SK-N-SH (cell line): ENCODE measurements around the gene CALM1. TPM values are rescaled to one million over a fixed set of nuclear protein-coding genes. Genes with fewer than 3 reads are reported as not detected.

Experiments
- EP300 ChIP-seq, 2 experiments: IDR thresholded peaks; 2 replicates each; pipeline versions ENCODE4 v1.4.0 to v1.6.1; 2012; ENCODE audit warnings: borderline replicate concordance in 1 of 2, low read depth in 1 of 2, low read length in 1 of 2
- FOXJ3 ChIP-seq: sonication (generic); formaldehyde crosslinking; IDR thresholded peaks from 2 replicates; pipeline ENCODE4 v1.5.1; 2020; ENCODE audit warnings: mild to moderate bottlenecking, missing genetic modification reagents
- GABPA ChIP-seq: IDR thresholded peaks from 2 replicates; pipeline ENCODE4 v1.4.0; 2012; ENCODE audit warnings: low read depth, mild to moderate bottlenecking
- GATA2 ChIP-seq: sonication (generic); formaldehyde crosslinking; IDR thresholded peaks from 2 replicates; pipeline ENCODE4 v1.5.0; 2020; ENCODE audit warnings: mild to moderate bottlenecking, missing genetic modification reagents
- JUND ChIP-seq: IDR thresholded peaks from 2 replicates; pipeline ENCODE4 v1.4.0; 2012
- MXI1 ChIP-seq: IDR thresholded peaks from 2 replicates; pipeline ENCODE4 v1.6.1; 2012; ENCODE audit warnings: mild to moderate bottlenecking, low read depth, low read length, improper control_type of control experiment
- NFIC ChIP-seq: IDR thresholded peaks from 2 replicates; pipeline ENCODE4 v1.4.0; 2012; ENCODE audit warnings: borderline replicate concordance
- NRF1 ChIP-seq: IDR thresholded peaks from 2 replicates; pipeline ENCODE4 v1.6.1; 2012; ENCODE audit warnings: low read depth, mild to moderate bottlenecking, low read length
- POLR2AphosphoS5 ChIP-seq: IDR thresholded peaks from 2 replicates; pipeline ENCODE4 v1.6.1; 2012; ENCODE audit warnings: low read depth, low read length
- RAD21 ChIP-seq: IDR thresholded peaks from 2 replicates; pipeline ENCODE4 v1.6.1; 2012; ENCODE audit warnings: mild to moderate bottlenecking, low read length
- RFX5 ChIP-seq: IDR thresholded peaks from 2 replicates; pipeline ENCODE4 v1.6.1; 2012; ENCODE audit warnings: mild to moderate bottlenecking, improper control_type of control experiment, low read length
- SMC3 ChIP-seq: IDR thresholded peaks from 2 replicates; pipeline ENCODE4 v1.6.1; 2012; ENCODE audit warnings: low read depth, low read length, improper control_type of control experiment
- TAF1 ChIP-seq: IDR thresholded peaks from 2 replicates; pipeline ENCODE4 v1.6.1; 2012; ENCODE audit warnings: low read depth, mild to moderate bottlenecking, low read length, moderate library complexity, borderline replicate concordance
- TEAD4 ChIP-seq: IDR thresholded peaks from 2 replicates; pipeline ENCODE4 v1.4.0; 2012; ENCODE audit warnings: mild to moderate bottlenecking, borderline replicate concordance; ENCODE audit not compliant: insufficient read depth
- YY1 ChIP-seq: IDR thresholded peaks from 2 replicates; pipeline ENCODE4 v1.4.0; 2012; ENCODE audit warnings: low read depth, mild to moderate bottlenecking
- polyA plus RNA-seq, 3 experiments: library from polyadenylated mRNA; depleted of rRNA; stranded (reverse); fragments of >200 nt; gene quantifications; 2 replicates each; pipeline ENCODE4 v1.2.3, GENCODE V29; 2012
- TF ChIP-seq, protein P1 (sequence below): fragments of 150-350 bp; IDR thresholded peaks from 2 replicates; pipeline ENCODE4 v1.6.1; 2016; ENCODE audit warnings: mild to moderate bottlenecking, low read depth, low read length
- TF ChIP-seq, protein P2 (sequence below): IDR thresholded peaks from 2 replicates; pipeline ENCODE4 v1.4.0; 2012; ENCODE audit warnings: low read depth, borderline replicate concordance
- TF ChIP-seq, protein P3 (sequence below): IDR thresholded peaks from 2 replicates; pipeline ENCODE4 v1.6.1; 2012; ENCODE audit warnings: mild to moderate bottlenecking, low read depth, low read length, moderate library complexity
- TF ChIP-seq, protein P4 (sequence below): IDR thresholded peaks from 2 replicates; pipeline ENCODE4 v1.4.0; 2012; ENCODE audit warnings: low read depth

The CALM1 gene
- polyA plus RNA-seq, 1 of the 3 experiments (the other 2 are of a cell fraction) = 299 TPM

DNA sequence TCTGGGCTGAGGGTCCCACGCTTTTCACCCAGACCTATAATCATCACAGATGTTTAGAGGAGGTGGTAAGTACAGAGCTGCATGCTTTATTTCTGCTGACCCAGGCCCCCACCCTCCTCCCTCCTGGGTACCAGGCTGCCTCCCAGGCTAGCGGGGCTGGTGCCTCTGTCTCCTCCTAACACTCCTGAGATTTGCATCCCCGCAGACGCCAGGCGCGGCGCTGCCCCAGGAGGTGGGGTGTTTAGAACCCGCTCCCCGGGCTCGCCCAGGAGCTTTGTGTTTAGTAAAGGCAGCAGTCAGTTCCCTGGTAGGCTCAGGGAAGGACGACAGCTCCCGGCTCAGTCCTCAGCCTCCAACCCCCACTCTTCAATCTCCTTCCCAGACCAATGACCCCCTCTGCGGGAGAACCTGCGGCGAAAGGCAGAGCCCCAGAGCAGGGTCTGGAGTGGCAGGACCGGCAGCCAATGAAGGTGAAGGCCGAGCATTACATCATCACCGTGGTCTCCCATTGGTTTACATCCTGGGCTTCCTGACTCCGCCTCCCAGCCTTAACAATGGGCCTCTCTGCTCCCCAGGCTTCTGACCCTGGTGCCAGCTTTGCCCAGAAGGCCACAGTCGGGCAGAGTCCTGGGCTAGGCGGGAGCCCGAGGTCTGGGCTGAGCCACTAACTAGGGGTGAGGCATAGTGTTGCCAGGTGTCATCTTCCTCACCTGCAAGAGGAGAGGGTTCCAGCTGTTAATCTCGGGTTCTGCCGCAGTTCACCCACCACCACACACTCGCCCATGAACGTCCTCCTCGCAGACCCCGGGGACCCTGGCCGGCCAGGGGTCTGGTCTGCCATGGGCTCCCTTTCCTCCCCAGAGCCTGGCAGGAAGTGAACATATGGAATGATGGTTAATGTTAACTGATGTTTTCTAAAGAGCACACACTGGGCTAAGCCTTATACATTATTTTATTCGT is 57.5 kb downstream of the CALM1 start (continued):
- peak; percentile 73; the same call in 1 of the 2 replicates for TF ChIP-seq TAF1
- TF ChIP-seq EP300 (IDR thresholded peaks at IDR 0.05; ENCODE audit: borderline replicate concordance in 1 of 2, low read depth in 1 of 2, low read length in 1 of 2) = 0 out of 4 replicates have a peak, but pooled peaks of 1 of the 2 experiments have one; percentile 57
- peak; percentile 33; the same call in 1 of the 2 replicates for TF ChIP-seq MXI1
- TF ChIP-seq NRF1 = no peak
- TF ChIP-seq GATA2 (CRISPR knock-in tag) = no peak
- TF ChIP-seq, protein P1, sequence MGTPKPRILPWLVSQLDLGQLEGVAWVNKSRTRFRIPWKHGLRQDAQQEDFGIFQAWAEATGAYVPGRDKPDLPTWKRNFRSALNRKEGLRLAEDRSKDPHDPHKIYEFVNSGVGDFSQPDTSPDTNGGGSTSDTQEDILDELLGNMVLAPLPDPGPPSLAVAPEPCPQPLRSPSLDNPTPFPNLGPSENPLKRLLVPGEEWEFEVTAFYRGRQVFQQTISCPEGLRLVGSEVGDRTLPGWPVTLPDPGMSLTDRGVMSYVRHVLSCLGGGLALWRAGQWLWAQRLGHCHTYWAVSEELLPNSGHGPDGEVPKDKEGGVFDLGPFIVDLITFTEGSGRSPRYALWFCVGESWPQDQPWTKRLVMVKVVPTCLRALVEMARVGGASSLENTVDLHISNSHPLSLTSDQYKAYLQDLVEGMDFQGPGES = peak; percentile 59; the same call in 1 of the 2 replicates
- peak; percentile 69; the same call in 1 of the 2 replicates for TF ChIP-seq POLR2AphosphoS5
- TF ChIP-seq TEAD4 = no peak
- TF ChIP-seq RAD21 = peak; percentile 37; the same call in 1 of the 2 replicates
- TF ChIP-seq SMC3 = peak; percentile 28; the same call in 1 of the 2 replicates
- TF ChIP-seq RFX5 = peak; percentile 19; the same call in 1 of the 2 replicates
- no peak for TF ChIP-seq GABPA
- TF ChIP-seq, protein P2, sequence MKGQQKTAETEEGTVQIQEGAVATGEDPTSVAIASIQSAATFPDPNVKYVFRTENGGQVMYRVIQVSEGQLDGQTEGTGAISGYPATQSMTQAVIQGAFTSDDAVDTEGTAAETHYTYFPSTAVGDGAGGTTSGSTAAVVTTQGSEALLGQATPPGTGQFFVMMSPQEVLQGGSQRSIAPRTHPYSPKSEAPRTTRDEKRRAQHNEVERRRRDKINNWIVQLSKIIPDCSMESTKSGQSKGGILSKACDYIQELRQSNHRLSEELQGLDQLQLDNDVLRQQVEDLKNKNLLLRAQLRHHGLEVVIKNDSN = no peak
- TF ChIP-seq, protein P3, sequence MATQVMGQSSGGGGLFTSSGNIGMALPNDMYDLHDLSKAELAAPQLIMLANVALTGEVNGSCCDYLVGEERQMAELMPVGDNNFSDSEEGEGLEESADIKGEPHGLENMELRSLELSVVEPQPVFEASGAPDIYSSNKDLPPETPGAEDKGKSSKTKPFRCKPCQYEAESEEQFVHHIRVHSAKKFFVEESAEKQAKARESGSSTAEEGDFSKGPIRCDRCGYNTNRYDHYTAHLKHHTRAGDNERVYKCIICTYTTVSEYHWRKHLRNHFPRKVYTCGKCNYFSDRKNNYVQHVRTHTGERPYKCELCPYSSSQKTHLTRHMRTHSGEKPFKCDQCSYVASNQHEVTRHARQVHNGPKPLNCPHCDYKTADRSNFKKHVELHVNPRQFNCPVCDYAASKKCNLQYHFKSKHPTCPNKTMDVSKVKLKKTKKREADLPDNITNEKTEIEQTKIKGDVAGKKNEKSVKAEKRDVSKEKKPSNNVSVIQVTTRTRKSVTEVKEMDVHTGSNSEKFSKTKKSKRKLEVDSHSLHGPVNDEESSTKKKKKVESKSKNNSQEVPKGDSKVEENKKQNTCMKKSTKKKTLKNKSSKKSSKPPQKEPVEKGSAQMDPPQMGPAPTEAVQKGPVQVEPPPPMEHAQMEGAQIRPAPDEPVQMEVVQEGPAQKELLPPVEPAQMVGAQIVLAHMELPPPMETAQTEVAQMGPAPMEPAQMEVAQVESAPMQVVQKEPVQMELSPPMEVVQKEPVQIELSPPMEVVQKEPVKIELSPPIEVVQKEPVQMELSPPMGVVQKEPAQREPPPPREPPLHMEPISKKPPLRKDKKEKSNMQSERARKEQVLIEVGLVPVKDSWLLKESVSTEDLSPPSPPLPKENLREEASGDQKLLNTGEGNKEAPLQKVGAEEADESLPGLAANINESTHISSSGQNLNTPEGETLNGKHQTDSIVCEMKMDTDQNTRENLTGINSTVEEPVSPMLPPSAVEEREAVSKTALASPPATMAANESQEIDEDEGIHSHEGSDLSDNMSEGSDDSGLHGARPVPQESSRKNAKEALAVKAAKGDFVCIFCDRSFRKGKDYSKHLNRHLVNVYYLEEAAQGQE = no peak
- no peak for TF ChIP-seq NFIC
- TF ChIP-seq FOXJ3 = no peak
- TF ChIP-seq YY1 = no peak
- TF ChIP-seq JUND = no peak
- TF ChIP-seq, protein P4, sequence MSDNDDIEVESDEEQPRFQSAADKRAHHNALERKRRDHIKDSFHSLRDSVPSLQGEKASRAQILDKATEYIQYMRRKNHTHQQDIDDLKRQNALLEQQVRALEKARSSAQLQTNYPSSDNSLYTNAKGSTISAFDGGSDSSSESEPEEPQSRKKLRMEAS = no peak
- TF ChIP-seq, all 33 proteins: peak for 10
